ENCODE data around the gene GH2.

The GH2 gene

GRCh38 chr17:63832014-63832413, 49.7 kb downstream of the GH2 start:
- DNase-seq (ENCODE audit: low spot score), result peak; percentile 62
- no peak overlapping the region for H3K27ac ChIP-seq
- no peak for TF ChIP-seq CTCF (IDR thresholded peaks at IDR 0.05)
- H3K4me3 ChIP-seq, result no peak overlapping the region

- no peak for TF ChIP-seq CTCF (IDR thresholded peaks at IDR 0.05)
- Histone ChIP-seq H3K4me3 (no peak overlapping the region), H3K27ac (no peak overlapping the region)
- DNase-seq (ENCODE audit: low spot score), result no peak
Measured at GRCh38 chr17:63831505-63831904, 50.2 kb downstream of the GH2 start.

- no peak overlapping the region for H3K4me3 ChIP-seq
- DNase-seq (ENCODE audit: low spot score), result no peak
- no peak for TF ChIP-seq CTCF (IDR thresholded peaks at IDR 0.05)
- H3K27ac ChIP-seq, result no peak overlapping the region
Measured at GRCh38 chr17:63830904-63831491, 50.7 kb downstream of the GH2 start.

- DNase-seq (ENCODE audit: low spot score), result no peak
- Histone ChIP-seq H3K4me3 (no peak overlapping the region), H3K27ac (peak overlapping the region in 1 of 2 donors; percentile 17)
- no peak for TF ChIP-seq CTCF (IDR thresholded peaks at IDR 0.05)
Measured at GRCh38 chr17:63830278-63830677, 51.5 kb downstream of the GH2 start.

Data from coronary artery (tissue), 2 donors.